Endothelial cell of umbilical vein (primary cell): Measurements from ENCODE around the gene GRAMD4. TPM values are rescaled to one million over a fixed set of nuclear protein-coding genes. Genes with fewer than 3 reads are reported as not detected.

ENCODE experiments used
- BruUV-seq: library from RNA; stranded (reverse); fragments of 400-500 nt; replicated peaks from 2 replicates; lab custom pipeline; 2021; lab: Mats Ljungman, UMichigan
- CTCF ChIA-PET: fragments of 300-600, 350-600 bp; sonication (Branson Sonifier 250); formaldehyde crosslinking; loops from one replicate; lab custom pipeline; 2021; ENCODE audit warnings: antibody characterized with exemption, inconsistent platforms; lab: Charles Lee
- POLR2A ChIA-PET: fragments of 300-600, 350-600 bp; sonication (Branson Sonifier 250); formaldehyde crosslinking; loops from one replicate; lab custom pipeline; 2021; ENCODE audit warnings: antibody characterized with exemption, inconsistent platforms; lab: Charles Lee
- DNase-seq: peaks from one replicate; pipeline ENCODE4 v3.0.0-alpha.2; 2011; ENCODE audit warnings: low read depth, low spot score
- FAIRE-seq: peaks from 2 replicates; lab custom pipeline; 2011; peaks lifted over from hg19 to GRCh38; lab: Jason Lieb, UNC
- H2AFZ ChIP-seq: 2 replicates; pipeline ENCODE4 v1.6.0; 2012; ENCODE audit warnings: low read depth, low read length, control low read depth, inconsistent platforms
- H3K27ac ChIP-seq: 2 replicates; pipeline ENCODE4 v1.5.1; 2011; ENCODE audit warnings: low read depth, mild to moderate bottlenecking, control low read depth, low read length, moderate library complexity; ENCODE audit not compliant: insufficient read depth
- H3K27me3 ChIP-seq, 2 experiments: 2 replicates each; pipeline versions ENCODE4 v1.6.0 to v1.6.1; 2011; ENCODE audit warnings: low read length in 2 of 2, mixed read lengths in 1 of 2; ENCODE audit not compliant: control insufficient read depth in 2 of 2, insufficient read depth in 2 of 2
- H3K36me3 ChIP-seq, 2 experiments: 2 replicates in 1 of 2; 3 replicates in 1 of 2; pipeline ENCODE4 v1.5.1; 2011; ENCODE audit warnings: low read length in 2 of 2, mild to moderate bottlenecking in 1 of 2, moderate library complexity in 1 of 2; ENCODE audit not compliant: control insufficient read depth in 2 of 2, insufficient read depth in 2 of 2; ENCODE audit errors: extremely low read depth in 1 of 2
- H3K4me1 ChIP-seq: 3 replicates; pipeline ENCODE4 v1.5.1; 2011; ENCODE audit warnings: mild to moderate bottlenecking, low read length; ENCODE audit not compliant: control insufficient read depth, insufficient read depth; ENCODE audit errors: extremely low read depth
- H3K4me2 ChIP-seq: 2 replicates; pipeline ENCODE4 v1.6.1; 2011; ENCODE audit warnings: low read length, control low read depth, mixed read lengths; ENCODE audit not compliant: insufficient read depth
- H3K4me3 ChIP-seq, 3 experiments: fragments of 200-600 bp in 1 of 3; sonication (generic), shearing (Covaris generic) in 1 of 3; replicated peaks in 1 of 3; 2 replicates each; pipeline ENCODE4 v1.5.1; 2011 to 2016; ENCODE audit warnings: control low read depth in 3 of 3, low read length in 3 of 3, mild to moderate bottlenecking in 2 of 3, inconsistent platforms in 1 of 3, low read depth in 1 of 3, moderate library complexity in 1 of 3; ENCODE audit not compliant: insufficient read depth in 1 of 3
- H3K79me2 ChIP-seq: 2 replicates; pipeline ENCODE4 v1.6.0; 2012; ENCODE audit warnings: low read length, inconsistent platforms; ENCODE audit not compliant: control insufficient read depth, insufficient read depth
- H3K9ac ChIP-seq: replicated peaks from 2 replicates; pipeline ENCODE3; 2011; ENCODE audit warnings: low read length, control low read depth; ENCODE audit not compliant: insufficient read depth; ENCODE audit errors: extremely low read depth
- H3K9me1 ChIP-seq: replicated peaks from 3 replicates; pipeline ENCODE4 v1.6.0; 2011; ENCODE audit warnings: mild to moderate bottlenecking, low read length; ENCODE audit not compliant: control insufficient read depth, insufficient read depth; ENCODE audit errors: extremely low read depth
- H3K9me3 ChIP-seq: replicated peaks from 2 replicates; pipeline ENCODE4 v1.5.1; 2012; ENCODE audit warnings: low read length, inconsistent platforms; ENCODE audit not compliant: control insufficient read depth, insufficient read depth
- H4K20me1 ChIP-seq: replicated peaks from 2 replicates; pipeline ENCODE3; 2011; ENCODE audit warnings: mild to moderate bottlenecking, low read length; ENCODE audit not compliant: control insufficient read depth, insufficient read depth; ENCODE audit errors: extremely low read depth
- CTCF ChIP-seq, 2 donors: IDR thresholded peaks; 1 replicate in 1 of 2; 2 replicates in 1 of 2; pipeline ENCODE4 v1.5.1; 2011; ENCODE audit warnings: low read length in 2 of 2, mild to moderate bottlenecking in 2 of 2, moderate library complexity in 2 of 2, control low read depth in 1 of 2, inconsistent platforms in 1 of 2, low read depth in 1 of 2; ENCODE audit not compliant: insufficient read depth in 1 of 2; ENCODE audit errors: extremely low read depth in 1 of 2
- MYC ChIP-seq: IDR thresholded peaks from one replicate; pipeline ENCODE4 v1.6.1; 2011; ENCODE audit warnings: mild to moderate bottlenecking, low read depth, low read length
- dilution Hi-C: fragments of 300-500 bp; cut with MboI; formaldehyde crosslinking; loops from one replicate; pipeline ENCODE4 v1.15.0; 2019; ENCODE audit warnings: low sequenced_read_pairs; ENCODE audit not compliant: extremely low pct_ligation_motif_present
- intact Hi-C: fragments of 100-400 bp; cut with micrococcal nuclease; formaldehyde crosslinking; loops from one replicate; pipeline ENCODE4 v1.10.0; 2022
- polyA plus RNA-seq, 4 experiments: library from polyadenylated mRNA; depleted of rRNA in 3 of 4; stranded (reverse) in 3 of 4; unstranded in 1 of 4; fragments of >200 nt; gene quantifications; 2 replicates each; pipeline versions ENCODE4 v1.2.1 to v1.2.3, GENCODE V29; 2011 to 2012; ENCODE audit warnings: missing spikeins in 1 of 4
- total RNA-seq: library from RNA; stranded (reverse); gene quantifications from 2 replicates; pipeline ENCODE4 v1.2.3, GENCODE V29; 2021

The GRAMD4 gene
- total and polyA plus RNA-seq, 2 donors (not counting 3 experiments of a cell fraction or from before 2014, with no cell fraction given) = 5.9 to 14.8 TPM

- FAIRE-seq (no peak), DNase-seq (no peak)
- Histone ChIP-seq H2AFZ (no peak overlapping the region), H3K9me1 (no peaks in the 10 kb centered on the region), H3K27ac (no peak overlapping the region), H3K9ac (no peak overlapping the region), H3K9me3 (no peaks in the 10 kb centered on the region), H3K36me3 (no peaks in the 10 kb centered on the region), H3K4me2 (no peak overlapping the region), H4K20me1 (no peaks in the 10 kb centered on the region), H3K4me3 (no peak overlapping the region), H3K27me3 (no peaks in the 10 kb centered on the region), H3K4me1 (no peaks in the 10 kb centered on the region), H3K79me2 (no peaks in the 10 kb centered on the region)
- POLR2A ChIA-PET = no interaction called here
- dilution Hi-C loops (no loop called here), intact Hi-C loops (no loop called here)
- CTCF ChIA-PET = no interaction called here
- BruUV-seq = no TSS peak
- no peak for TF ChIP-seq MYC
Measured at GRCh38 chr22:46607483-46608114, 12.6 kb upstream of the GRAMD4 start.

- Histone ChIP-seq H3K9me1 (no peaks in the 10 kb centered on the region), H3K4me2 (no peak overlapping the region), H3K9me3 (no peaks in the 10 kb centered on the region), H3K9ac (no peak overlapping the region), H3K4me3 (no peak overlapping the region), H3K36me3 (no peaks in the 10 kb centered on the region), H2AFZ (no peak overlapping the region), H4K20me1 (no peaks in the 10 kb centered on the region), H3K27ac (no peak overlapping the region), H3K4me1 (peaks cover 9% of the 10 kb centered on the region), H3K79me2 (no peaks in the 10 kb centered on the region), H3K27me3 (no peaks in the 10 kb centered on the region)
- dilution Hi-C loops = no loop called here
- BruUV-seq = no TSS peak
- DNase-seq (no peak), FAIRE-seq (no peak)
- no peak for TF ChIP-seq CTCF (IDR thresholded peaks at IDR 0.05; ENCODE audit: extremely low read depth in 1 of 2, insufficient read depth in 1 of 2, low read depth in 1 of 2, low read length in 2 of 2)
- intact Hi-C loops = no loop called here
- CTCF ChIA-PET = no interaction called here
- POLR2A ChIA-PET = no interaction called here
Measured at GRCh38 chr22:46609175-46609690, 11.0 kb upstream of the GRAMD4 start.
